Limb (tissue), 2 donors: ENCODE data around the gene INTS11.

Source experiments
- DNase-seq, 2 donors: peaks; one replicate each; pipeline ENCODE4 v3.0.0-alpha.2; 2016; ENCODE audit errors: extremely low spot score in 2 of 2

INTS11 gene

GRCh38 chr1:1358433-1359271 lies 34.2 kb upstream of the INTS11 start, which contains the start of gene MXRA8:
MXRA8 (minus strand) TSS chr1:1358555; CDS start chr1:1358504, 51 bp downstream.
- peak; percentile 82 to 88 for DNase-seq

DNA sequence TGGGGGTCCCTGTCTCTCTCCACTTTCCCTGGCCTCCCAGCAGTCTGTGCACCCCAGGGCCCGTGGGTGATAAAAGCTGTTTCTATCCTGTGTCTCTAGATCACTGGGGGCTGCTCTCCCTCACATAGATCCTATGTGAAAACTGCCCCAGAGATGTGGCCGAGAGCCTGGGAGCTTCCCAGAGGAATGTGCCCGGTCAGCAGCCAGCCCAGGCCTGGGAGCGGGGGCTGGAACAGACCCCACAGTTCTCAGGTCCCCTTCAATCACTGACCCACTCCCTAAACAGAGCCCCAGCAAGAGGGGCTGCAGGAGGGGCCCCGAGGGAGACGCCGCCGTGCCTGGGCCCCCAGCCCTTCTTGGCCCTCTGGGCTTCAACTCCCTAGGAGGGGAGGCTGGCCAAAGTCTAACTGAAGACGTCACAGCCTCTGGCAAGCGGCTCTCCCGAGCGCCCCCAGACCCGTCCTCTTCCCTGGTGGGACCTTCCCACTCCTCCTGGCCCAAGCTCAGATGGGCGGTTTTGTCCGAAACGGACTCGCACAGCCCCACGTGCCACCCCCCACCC lies 33.5 kb upstream of the INTS11 start:
- no peak for DNase-seq

GRCh38 chr1:1356796-1357401 lies 32.4 kb upstream of the INTS11 start:
- DNase-seq: no peak

DNA sequence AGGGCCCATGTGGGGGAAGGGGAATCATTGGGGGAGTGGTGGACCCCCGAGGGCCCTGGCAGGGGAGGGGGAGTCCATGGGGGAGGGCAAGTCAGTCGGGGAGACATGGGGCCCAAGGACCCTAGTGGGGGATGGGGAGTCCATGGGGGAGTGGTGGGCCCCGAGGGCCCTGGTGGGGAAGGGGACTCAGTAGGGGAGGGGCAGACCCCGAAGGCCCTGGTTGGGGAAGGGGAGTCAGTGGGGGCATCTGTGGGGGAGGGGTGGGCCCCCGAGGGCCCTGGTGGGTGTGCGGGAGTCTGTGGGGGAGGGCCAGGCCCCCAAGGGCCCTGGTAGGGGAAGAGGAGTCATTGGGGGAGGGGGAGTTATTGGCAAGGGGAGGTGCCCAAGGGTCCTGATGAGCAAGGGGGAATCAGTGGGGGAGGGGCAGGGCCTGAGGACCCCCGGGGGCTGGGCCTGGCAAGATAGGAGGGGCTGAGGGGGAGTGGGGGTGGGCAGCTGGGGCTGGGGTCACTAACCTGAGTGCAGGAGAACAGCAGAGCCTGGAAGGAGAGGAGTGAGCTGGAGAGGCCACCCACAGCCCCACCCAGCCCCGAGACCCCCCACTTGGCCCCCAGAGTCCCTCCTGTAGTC lies 31.8 kb upstream of the INTS11 start:
- no peak for DNase-seq

GRCh38 chr1:1355416-1355815 lies 31.0 kb upstream of the INTS11 start:
- DNase-seq: no peak

DNA sequence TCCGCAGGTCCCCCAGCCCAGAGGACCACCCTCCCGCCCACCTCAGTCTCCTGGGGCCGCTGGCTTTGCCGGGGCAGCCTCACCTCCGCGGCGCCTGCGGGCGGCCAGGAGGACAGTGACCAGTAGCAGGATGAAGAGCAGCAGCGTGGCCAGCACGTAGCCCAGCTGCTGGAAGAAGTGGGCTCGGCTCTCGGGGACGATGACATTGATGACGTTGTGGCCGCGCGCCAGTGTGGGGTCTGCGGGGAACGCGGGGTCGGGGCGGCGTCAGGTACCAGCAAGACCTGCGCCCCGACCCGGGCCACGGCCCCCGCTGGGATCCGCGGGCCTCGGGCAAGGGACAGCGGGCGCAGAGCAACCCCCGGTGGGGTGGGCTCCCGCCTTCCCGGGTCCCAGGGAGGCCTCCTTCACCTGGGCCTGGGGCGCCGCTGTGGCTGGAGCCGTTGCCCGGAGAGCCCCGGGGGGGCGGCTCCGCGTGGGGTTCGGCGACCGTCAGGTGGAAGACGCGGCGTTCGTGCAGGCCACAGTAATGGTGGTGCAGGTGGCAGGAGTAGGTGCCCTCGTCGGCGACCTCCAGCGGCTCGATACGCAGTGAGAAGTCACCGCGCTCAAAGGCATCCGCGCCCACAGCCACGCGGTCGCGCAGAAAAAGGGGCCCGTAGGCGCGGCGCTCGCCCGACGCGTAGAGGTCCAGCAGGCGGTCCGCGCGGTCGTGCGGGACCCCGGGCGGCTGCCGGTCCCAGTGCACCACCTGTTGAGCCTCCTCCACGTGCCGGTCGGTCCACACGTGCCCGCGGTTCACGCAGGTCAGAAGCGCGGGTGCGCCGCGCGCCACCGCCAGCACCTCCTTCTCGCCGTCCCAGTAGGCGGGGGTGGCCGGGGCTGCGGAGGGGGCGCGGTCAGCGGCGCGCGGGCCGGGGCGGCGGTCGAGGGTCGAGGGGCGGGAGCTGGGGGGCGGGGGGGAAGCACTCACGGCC lies 30.1 kb upstream of the INTS11 start:
- no peak for DNase-seq

DNA sequence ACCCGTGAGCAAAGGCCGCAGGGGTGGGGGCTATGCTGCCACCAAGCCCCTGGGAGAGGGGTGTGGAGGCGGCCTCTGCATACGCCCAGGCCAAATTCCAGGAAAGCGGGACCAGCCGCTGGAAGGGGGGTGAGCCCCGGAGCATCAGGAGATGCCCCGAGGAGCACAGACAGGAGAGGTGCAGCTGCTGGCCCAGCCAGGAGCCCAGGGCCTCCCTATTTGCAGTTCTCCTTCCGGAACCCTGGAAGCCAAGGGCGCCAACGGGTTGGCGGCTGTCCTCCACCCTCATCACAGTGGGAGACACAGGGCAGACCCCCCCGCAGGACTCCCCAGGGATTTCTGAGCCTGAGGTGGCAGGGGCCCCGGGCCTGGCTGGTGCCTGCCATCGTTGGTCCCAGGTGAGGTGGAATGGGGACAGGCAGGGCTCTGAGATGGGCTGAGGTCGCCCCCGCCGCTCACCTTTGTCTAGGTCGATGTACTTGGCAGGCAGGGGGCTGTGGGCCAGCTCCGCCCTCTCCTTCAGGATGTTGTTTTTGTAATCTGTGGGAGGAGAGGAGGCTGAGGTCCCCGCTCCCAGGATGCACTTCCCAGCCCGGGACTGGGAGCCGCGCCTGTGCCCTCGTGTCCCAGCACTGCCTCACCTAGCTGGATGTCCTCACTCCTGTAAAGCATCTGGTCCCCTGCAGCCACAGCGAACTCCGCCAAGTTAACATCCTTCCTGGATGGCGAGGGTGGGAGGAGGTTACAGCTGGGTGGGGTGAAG lies 29.1 kb upstream of the INTS11 start:
- no peak for DNase-seq

- DNase-seq: no peak
Measured at GRCh38 chr1:1352786-1353388, 28.4 kb upstream of the INTS11 start.

DNA sequence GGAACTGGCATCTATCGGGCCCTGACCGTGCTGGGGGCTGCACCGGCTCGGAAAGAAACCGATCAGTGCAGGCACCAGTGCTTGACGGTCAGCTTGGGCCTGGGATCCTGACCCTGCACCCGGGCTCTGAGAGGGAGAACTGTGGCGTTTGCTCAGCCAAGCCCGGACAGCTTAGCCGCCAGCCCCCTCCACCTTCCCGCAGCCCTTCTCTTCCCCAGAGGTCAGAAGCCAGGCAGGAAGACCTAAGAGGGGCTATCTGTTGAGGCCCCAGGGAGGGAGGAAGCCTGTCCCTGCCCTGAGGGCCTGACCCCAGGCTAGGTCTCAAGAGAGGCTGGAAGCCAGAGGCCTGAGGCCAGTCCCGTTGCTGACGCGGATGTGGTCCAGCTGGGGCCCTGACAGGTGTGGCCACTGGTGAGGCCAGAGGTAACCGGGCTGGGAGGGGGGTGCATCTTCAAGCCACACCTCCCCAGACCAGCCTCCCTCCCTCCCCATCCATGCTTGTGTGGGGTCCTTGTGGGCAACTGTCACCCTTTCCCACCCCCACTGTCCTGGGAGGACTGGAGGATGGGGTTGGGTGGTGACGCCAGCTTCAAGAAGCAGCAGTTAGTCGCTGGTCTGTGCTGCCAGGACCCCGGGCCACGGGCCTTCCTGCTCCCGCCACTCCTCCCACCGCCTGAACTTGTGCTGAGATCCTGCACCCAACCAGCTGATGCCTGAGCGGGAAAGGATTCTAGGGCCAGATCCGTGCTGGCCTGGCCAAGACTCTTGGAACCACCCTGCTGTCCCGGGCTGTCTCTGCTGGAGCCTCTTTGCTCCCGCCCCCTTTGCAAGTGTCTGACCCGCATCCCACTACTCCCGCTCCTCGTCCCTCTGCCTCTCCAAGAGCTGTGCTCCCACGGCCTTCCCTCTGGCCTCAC lies 27.3 kb upstream of the INTS11 start:
- DNase-seq: no peak

GRCh38 chr1:1349256-1350012 lies 25.0 kb upstream of the INTS11 start, which contains the start of gene DVL1:
DVL1 (minus strand) TSS chr1:1349418; CDS start chr1:1349065, 353 bp downstream.
- DNase-seq: peak; percentile 55 to 86

DNA sequence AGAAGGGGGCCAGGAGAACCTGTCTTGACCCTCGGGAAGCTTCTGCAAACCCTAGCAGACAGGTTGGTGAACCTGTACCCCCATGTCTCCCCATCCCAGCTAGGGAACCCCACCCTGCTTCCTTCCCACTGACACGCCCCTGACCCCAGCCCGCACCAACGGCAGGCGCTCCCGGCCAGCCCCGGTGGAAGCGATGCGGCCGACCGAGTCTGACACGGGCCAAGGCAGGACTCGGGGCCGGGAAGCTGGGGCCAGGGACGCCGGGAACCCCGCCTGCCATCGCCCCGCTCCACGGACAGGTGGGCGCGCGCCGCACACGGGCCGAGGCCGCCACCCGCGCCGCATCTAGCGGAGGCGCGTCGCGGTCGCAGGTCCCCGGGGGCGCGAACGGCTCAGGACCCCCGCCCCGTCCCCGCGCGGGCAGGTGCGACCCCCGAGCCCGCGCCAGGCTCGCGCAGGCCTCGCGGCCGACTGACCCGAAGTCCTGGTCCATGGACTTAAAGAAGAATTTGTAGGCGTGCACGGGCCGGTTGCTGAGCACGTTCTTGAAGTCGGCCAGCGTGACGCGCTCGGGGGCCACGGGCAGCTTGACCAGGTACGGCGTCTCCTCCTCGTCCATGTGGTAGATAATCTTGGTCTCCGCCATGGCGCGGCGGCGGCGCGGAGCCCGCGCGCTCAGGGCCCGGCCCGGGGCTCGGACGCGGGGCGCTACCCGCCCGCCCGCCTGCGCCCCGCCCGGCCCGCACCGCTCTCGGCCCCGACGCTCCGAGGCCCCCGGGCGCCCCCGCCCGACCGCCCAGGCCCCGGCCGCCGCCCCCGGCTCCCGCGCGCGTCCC lies 24.2 kb upstream of the INTS11 start:
- DNase-seq: no peak

DNA sequence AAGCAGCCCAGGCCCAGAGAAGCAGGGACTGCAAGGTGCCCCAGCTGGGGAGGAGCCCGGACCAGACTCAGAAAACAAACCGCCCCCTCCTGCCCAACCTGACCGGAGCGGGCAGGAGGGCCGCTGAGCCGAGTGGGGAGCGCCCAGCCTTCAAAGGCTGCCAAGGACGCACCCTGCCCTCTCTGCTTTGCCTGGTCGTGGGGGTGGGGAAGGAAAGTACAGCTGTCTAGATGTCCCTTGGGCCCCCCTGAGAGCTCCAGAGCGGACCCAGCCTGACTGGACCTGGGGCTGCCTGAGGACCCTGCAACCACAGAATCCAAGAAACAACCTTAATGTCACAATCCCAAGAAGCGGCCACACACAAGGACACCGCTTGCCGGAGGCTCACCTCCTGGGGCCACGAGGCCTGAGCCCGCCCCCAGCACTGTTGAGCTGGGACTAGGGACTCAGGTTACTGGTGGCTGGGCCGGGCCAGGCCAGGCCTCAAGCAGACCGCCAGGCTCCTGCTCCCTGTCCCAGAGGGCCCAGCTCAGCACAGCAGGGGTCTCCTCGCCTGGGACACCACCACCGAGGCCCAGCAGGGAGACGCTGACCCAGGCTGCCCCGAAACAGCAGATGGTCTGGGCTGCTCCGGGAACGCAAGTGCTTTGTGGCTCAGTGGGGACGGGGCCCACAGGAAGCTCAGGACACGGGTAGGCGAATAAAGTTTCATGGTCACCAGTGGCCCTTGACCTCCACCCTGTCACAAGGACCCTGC lies 23.4 kb upstream of the INTS11 start:
- no peak for DNase-seq

DNA sequence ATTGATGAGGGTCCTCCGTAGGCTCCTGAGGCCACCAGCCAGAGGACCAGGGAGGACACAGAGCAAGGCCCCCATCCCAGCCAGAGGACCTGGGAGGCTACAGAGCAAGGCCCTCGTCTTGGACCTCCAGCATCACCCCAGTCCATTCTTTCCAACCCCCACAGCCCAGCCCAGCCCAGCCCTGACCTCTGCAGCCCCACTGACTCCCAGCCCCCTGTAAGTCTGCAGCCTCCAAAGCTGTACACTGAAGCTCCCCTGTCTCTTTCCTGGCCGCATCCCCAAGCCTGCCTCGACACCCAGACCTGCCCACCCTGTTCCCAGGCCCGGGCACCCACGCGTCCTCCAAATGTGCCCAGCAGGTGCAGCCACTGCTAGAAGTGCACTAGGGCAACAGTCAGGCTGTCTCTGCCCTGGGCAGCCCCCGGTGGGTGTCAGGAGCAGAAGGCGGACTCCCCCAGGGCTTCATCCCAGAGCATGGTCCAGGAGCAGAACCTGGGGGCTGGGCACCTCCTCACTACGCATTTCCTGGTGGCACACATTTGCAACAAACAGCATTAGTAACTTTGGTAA lies 22.7 kb upstream of the INTS11 start:
- no peak for DNase-seq

DNA sequence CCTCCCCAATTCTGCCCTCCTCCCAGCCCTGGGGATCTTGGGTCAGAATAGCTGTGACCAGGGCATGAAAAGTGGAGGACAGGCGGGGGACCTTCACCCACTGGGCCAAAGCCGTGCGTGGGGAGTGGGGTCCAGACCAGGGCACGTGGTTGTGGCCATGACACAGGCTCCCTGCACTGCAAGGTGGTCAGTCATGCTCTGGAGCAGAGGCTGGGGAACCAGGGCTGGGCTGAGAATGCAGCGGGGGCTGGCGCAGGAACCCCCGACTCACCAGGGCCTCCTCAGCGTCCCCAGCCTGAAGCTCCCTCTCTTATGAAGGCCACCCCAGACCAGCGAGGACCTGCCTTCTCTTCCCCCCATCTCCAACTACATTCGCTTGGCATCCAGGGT lies 22.0 kb upstream of the INTS11 start:
- DNase-seq: no peak

DNA sequence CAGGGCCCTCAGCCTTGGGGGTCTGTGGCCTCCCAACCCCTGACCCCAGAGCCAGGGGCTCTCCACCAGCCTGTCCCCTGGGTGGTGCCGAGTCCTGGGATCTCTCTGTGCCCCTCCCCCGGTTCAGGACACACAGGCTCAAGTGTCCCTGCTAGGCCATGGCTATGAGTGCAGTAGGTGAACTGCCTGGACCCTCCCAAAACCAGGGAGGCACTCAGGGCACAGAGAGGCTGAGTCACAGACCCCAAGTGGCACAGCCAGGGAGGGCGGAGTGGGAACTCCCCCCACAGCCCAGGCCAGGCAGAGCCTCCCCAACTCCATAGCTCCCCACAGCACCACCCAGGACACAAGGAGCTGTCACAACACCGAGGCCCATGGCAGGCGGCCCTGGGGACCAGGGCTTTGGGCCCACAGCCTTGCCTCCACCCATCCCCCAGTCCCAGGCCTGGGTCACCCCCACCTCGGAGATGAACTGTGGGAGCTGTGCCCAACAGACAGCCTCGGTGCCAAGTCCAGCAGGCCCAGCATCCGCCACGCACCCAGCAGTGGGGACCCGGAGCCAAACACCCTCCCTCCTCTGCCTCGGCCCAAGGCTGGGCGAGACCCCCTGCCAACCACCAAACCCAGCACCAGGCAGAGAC lies 21.5 kb upstream of the INTS11 start:
- DNase-seq: no peak
